B cell (primary cell): Measurements from ENCODE around the gene LYRM2.

ENCODE experiments used
- EZH2 ChIP-seq: IDR thresholded peaks from 2 replicates; pipeline ENCODE4 v1.6.1; 2012; ENCODE audit warnings: borderline replicate concordance, low read depth, mild to moderate bottlenecking, moderate library complexity, low read length; ENCODE audit not compliant: insufficient read depth, poor library complexity, severe bottlenecking
- TF ChIP-seq, protein P1 (sequence below): fragments of 200-600 bp; IDR thresholded peaks from one replicate; pipeline ENCODE4 v1.8.0; 2022; ENCODE audit warnings: antibody characterized with exemption, mild to moderate bottlenecking

DNA sequence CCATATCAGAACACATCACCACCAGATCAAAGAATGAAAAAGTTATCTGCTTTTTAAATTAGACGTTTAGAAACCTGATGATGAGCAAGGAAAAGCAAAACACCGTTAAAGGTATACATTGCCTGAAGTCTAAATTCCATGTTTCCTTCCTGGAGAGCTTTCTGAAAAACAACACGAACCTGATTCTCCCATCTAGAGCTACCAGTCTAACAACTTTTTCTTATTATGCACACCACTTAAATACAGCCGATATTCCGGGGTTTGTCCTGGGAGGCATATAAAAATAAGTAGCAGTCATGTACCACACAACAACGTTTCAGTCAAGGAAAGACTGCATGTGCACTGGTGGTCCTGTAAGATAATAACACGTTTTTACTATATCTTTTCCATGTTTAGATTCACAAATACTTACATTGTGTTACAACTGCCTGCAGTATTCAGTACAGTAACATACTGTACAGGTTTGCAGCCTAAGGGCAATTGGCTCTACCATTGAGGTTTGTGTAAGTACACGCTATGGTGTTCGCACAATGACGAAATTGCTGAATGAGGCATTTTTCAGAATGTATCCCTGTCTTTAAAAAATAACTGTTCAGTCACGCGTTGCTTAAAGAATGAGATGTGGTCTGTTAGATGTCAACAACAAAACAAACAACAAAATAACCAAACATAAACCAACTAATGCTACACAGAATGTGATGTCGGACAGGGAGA is 19.1 kb upstream of the LYRM2 start:
- TF ChIP-seq, protein P1, sequence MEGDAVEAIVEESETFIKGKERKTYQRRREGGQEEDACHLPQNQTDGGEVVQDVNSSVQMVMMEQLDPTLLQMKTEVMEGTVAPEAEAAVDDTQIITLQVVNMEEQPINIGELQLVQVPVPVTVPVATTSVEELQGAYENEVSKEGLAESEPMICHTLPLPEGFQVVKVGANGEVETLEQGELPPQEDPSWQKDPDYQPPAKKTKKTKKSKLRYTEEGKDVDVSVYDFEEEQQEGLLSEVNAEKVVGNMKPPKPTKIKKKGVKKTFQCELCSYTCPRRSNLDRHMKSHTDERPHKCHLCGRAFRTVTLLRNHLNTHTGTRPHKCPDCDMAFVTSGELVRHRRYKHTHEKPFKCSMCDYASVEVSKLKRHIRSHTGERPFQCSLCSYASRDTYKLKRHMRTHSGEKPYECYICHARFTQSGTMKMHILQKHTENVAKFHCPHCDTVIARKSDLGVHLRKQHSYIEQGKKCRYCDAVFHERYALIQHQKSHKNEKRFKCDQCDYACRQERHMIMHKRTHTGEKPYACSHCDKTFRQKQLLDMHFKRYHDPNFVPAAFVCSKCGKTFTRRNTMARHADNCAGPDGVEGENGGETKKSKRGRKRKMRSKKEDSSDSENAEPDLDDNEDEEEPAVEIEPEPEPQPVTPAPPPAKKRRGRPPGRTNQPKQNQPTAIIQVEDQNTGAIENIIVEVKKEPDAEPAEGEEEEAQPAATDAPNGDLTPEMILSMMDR = no peak
- TF ChIP-seq EZH2 = no peak
